ENCODE results near the gene LIMS1.
"Not testable (repeated sequence)": the region's sequence is repeated elsewhere in the genome, so short reads cannot be mapped to it uniquely, and the experiment has no call there.

Gene LIMS1

DNA sequence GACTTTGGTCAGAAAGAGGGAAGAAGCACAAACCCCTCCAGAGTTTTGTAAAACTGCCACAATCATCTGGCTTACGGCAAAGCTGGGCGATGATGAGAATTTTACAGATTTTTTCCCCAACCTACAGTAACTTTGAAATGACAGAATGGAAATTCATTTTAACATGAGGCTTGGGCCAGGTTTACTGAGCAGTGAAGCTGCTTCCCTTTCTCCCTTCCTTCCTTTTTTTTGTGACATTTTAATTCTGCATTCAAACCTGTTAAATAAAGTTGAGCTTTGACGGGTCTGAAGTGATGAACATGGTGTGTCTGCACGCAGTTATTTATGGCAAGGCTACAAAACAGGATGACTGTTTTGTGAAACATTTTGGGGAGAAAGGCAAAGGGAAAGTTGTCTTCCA lies 123.2 kb downstream of the LIMS1 start:
- H3K4me3 ChIP-seq (ENCODE audit: low read depth, low read length) = not testable (repeated sequence)

DNA sequence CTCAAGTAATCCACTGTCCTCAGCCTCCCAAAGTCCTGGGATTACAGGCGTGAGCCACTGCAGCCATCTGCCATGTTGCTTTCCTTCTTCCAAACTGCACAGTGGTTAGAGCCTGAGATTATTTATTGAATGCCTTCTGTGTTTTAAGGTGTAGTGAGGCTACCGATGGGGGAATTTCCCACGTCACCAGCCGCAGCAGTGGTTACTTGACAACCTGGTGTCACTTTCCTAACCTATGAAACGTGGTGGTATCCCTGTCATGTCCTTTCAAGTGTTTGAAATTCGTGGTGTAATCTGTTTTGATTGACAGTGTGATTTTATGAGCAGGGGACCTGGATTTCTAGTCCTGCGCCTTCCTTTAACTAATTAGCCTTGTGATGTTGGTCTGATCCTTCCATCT lies 124.3 kb downstream of the LIMS1 start:
- not testable (repeated sequence) for H3K4me3 ChIP-seq (ENCODE audit: low read depth, low read length)

DNA sequence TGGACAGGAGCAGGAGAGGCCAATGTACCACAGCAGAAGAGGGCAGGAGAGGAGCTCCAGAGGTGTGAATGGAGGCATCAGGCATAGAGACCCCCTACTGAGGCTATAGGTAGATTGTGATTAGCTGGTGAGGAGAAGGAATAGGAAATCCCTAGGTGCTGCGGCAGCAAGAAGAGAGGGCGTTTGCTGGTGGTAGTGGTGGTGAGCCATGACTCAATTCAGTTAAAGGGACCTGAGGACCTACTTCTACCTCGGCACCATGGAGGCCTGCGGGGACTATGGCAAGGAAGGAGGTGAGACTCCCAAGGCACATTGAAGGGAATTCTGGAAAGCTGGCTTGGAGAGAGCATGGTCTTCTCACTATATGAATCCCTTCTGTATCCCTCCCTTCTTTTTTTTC lies 127.2 kb downstream of the LIMS1 start:
- not testable (repeated sequence) for H3K4me3 ChIP-seq (ENCODE audit: low read depth, low read length)

DNA sequence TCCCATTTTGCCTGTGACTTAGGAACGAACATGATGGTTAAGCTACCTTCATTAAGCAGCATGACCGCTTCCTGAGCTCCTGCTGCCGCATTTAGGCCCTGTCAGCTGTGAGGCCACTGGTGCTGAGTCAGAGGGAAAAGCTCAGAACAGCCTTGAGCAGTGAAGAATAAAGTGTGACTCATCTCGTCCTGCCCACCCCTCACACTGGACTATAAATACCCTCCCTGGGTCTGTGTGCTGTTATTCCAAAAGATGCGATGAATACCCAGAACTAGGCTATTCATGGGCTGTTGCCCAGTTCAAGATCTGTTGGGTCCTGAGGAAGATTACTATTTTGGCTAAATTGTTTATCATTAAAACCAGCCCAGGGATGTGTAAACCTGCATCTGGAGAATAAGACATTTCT lies 127.9 kb downstream of the LIMS1 start:
- H3K4me3 ChIP-seq (ENCODE audit: low read depth, low read length) = not testable (repeated sequence)

DNA sequence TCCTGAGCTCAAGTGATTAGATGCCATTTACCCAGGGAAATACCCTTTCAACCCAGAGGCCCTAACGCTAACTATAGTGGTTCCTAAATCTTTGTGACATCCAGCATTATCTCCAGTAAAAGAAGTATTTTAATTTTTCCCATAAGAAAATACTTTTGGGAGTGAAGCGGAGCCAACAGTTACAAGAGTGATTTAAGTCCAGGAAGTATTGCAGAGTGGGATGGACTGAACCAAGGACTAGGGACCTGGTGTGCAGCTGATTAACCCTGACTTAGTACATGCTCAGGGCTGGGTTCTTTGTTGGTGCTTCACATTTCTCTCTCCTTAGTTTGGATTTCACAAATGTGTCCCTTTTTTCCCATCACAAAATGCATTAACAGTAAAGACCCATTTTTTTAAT lies 129.1 kb downstream of the LIMS1 start:
- H3K4me3 ChIP-seq (ENCODE audit: low read depth, low read length) = not testable (repeated sequence)

DNA sequence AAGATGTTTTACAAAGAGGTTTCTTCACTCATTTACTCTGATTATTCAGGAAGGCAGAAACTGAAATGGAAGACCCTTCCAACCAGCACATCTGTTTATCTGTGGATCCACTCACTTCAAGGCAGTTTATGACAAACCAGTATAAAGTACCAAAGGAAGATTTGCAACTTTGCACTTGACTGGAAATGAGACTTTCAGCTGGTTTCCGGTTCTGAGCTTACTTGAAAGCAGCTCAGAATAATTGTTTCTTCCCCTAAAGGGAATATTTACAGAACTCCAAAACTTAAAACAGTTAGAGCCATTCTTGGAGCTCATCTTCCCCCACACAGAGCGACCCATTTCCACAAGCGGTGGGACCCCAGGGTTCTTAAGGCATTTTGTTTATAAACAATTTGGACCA lies 129.8 kb downstream of the LIMS1 start:
- H3K4me3 ChIP-seq (ENCODE audit: low read depth, low read length) = not testable (repeated sequence)

DNA sequence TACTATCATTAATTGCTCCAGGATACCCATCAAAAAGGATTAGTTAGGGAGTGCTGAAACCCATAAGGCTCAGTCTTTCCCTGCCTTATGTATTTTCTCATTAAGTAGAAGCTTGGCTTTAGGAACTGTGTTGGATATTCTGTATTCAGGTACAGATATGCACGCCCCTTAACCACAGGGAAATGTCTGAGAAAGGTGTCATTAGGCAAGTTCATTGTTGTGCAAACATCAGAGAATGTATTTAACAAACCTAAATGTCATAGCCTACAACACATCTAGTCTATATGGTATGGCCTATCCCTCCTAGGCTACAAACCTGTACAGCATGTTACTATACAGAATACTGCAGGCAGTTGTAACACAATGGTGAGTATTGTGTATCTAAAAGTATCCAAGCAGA lies 130.7 kb downstream of the LIMS1 start:
- H3K4me3 ChIP-seq (ENCODE audit: low read depth, low read length) = not testable (repeated sequence)

DNA sequence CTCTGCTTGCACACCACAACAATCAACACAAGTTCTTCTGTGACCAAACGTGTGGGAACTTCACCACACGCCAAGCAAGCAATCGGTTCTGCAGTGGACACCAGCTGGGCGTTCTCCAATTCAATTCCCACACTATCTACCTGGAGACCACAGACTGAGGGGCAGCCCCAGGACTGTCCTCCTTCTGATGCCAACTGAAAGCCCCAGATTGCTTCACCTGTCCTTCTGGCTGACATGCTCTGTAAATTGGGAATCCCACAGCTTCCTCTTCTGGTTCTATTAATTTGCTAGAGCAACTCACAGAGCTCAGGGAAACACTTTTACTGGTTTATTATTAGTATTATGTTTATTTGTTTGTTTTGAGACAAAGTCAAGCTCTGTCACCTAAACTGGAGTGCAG lies 131.7 kb downstream of the LIMS1 start:
- H3K4me3 ChIP-seq (ENCODE audit: low read depth, low read length) = not testable (repeated sequence)

DNA sequence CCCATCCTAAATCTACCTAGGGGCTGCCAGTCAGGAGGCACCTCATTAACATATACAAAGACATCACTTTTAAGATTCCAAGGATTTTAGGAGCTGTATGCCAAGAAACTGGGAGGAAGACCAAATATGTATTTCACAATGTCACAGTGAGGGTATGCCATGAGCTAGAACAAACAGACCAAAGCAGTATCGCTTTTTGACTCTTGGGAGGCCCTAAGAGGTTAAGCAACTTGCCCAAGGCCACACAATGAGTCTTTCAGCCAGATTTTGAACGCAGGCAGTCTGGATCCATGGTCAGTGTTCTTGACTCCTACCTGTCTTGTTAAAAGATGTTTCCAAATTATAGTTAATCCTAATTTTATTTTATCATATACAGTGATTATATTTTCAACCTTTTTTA lies 132.9 kb downstream of the LIMS1 start:
- H3K4me3 ChIP-seq (ENCODE audit: low read depth, low read length) = not testable (repeated sequence)

DNA sequence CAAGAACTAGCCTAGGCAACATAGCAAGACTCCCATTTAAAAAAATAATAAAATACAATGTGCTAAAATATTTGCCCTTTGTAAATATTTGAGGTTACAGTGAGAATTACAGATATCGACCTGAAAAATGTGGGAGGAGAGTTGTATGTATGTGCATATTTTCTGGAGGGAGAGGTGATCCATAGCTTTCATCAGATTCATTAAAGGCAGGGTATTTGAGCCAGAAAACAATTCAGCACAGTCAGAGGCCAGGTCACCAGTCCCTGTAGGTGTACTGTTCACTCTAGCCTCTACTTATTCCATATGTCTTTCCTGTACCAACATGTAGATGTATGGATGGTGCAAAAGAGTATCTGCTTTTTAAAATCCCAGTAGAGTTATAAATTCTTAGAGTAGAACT lies 136.0 kb downstream of the LIMS1 start:
- H3K4me3 ChIP-seq (ENCODE audit: low read depth, low read length) = not testable (repeated sequence)

DNA sequence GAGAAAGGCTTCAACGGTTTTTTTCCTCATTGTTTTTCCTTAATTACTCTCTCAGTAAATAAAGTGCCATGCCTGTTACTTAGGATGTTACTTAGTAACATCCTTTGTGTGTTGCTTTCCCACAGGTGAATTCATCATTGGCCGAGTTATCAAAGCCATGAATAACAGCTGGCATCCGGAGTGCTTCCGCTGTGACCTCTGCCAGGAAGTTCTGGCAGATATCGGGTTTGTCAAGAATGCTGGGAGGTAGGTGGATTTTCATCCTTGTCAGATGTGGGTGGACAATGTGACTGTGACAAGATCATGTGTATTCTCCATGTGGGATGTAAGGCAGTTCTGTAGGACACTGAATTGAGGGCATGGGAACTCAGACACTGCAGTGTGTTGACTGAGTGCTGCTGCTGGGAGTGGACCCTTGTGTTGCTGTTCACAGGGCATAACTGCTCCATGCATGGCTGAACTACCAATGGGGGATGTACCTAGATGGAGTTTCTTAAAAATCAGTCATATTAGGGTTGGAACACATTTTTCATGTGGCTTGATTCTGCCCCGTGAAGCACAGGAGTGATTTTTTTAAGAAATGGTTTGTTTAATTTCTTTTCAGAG lies 138.0 kb downstream of the LIMS1 start:
- H3K4me3 ChIP-seq (ENCODE audit: low read depth, low read length) = not testable (repeated sequence)

DNA sequence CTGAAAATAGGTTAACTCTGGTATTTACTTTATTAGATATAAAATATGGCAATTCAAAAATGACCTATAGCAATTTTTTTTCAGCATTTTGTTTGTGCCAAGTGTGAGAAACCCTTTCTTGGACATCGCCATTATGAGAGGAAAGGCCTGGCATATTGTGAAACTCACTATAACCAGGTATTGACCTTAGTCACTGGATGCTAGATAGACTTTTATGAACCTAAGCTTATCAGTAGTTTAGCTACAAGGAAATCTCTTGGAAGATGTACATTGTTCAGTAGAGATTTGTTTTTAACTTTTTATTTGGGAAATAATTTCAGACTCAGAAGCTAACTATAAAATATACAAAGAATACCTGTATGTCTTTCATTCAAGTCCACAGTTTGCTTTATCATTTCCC lies 142.3 kb downstream of the LIMS1 start:
- H3K4me3 ChIP-seq (ENCODE audit: low read depth, low read length) = not testable (repeated sequence)

DNA sequence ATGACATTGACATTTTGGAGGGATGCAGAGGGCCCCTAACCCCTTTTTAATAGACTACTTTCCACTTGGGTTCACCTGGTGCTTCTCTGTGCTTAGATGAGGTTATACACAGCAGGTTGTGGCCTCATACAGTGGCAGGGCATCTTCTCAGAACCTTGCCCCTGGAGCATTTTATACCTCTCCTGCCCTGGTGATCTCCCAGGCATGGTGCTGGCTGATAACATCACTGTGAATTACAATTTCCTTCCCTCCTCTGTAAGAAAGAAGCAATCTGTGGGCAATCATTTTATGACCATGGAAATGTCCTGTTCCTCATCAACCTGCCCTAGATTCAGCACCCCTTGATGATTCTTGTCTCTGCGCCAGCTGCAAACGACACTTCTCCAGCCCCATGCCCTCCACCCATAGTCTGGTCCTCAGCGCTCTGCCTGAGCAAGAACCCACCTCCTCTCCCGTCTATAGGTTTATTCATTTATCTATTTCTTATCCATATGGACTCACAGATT lies 143.0 kb downstream of the LIMS1 start:
- H3K4me3 ChIP-seq (ENCODE audit: low read depth, low read length) = not testable (repeated sequence)

DNA sequence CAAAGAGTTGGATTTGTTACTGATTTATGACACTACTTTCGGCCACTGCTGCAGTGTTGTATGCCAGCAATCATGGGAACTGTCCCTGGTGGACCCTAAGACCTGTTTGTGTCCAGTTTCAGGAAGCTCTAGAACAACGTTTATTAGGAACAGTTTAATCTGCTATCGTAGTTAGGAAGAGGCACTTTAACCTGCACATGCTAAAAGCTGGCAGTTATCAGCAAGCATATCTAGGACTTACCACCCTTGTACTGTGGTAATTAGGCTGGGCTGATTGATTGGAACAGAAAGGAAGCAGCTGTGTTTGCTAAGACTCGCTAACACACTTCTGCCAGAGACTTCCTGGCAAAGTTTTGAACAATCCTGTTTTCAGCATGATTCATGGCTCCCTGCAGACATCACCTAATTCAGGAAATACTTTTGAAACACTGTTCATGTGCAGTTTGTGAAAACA lies 144.0 kb downstream of the LIMS1 start:
- not testable (repeated sequence) for H3K4me3 ChIP-seq (ENCODE audit: low read depth, low read length)

DNA sequence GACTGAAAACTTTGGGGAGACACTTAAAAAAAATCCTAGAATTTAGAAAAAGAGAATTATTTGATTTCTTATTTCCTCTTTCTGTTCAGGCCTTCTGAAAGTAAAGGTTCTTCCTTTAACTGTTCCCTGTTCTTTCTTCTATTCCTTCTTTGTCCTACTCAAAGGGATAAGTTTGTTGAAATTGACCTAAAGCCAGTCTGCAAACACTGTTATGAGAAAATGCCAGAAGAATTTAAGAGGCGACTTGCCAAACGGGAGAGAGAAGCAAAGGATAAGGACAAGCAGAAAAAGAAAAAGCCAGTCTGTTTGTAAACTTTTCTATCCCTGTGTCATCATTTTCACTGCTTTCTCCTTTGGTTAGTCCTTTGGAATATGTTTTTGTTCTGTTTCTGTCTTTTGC lies 146.5 kb downstream of the LIMS1 start:
- H3K4me3 ChIP-seq (ENCODE audit: low read depth, low read length) = not testable (repeated sequence)

DNA sequence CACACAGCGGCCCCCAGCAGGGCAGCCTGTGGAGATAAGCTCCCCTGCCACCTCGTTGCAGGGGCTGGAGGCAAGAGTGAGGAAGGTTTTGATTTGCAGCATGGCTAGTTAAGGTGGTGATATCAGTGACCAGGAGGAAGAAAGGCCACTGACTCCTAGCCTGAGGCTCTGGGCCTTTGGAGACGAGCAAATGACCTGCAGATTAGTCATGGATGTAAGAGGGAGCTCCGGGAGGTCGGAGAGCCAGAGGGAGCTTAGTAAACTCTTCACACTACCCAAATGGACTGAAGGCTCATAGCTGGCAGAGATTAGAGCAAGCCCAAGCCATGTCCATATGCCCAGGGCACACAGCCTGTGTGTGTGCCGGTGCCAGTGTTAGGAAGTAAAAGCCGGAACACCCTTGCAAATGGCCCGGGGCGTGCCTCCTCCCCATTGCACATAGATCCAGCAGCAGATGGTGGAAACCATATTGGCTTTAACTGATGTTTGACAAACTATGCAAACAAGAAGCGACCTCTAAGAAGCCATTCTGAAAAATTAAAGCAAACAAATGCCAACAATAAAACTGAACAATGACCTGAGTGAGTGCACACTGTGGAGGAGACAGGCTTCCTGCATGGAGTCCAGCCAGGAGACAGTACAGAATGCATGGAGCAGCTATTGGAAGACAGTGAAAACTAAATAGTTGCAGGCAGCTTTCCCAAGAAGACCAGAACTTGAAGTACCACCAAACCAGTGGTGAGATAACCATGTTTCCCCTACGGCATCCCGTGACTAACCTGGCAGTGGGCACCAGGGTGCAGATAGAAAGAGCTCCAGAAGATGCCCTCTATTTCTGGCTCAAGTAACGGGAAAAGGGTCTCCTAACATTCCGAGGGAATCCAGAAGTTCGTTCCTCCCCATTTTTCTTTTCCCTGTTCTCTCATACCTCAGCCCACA lies 154.8 kb downstream of the LIMS1 start:
- H3K4me3 ChIP-seq (ENCODE audit: low read depth, low read length) = not testable (repeated sequence)

DNA sequence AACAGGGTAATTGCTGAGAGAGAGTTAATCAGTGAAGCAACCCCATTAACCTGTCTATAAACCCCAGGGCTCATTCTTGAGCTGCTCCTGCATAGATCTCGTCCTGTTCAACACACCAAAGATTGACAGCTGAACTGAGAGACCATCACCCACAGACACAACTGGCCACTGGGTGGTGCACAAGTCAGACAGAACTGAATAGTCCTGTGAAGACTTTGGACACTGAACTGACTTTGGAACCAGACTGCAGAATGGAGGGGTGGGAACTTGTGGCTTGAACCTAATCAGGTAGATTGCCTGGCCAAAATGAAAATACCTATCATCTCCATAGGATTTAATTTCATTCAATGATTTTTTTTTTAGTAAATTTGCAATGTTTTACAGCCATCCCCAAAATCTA lies 155.7 kb downstream of the LIMS1 start:
- H3K4me3 ChIP-seq (ENCODE audit: low read depth, low read length) = not testable (repeated sequence)

DNA sequence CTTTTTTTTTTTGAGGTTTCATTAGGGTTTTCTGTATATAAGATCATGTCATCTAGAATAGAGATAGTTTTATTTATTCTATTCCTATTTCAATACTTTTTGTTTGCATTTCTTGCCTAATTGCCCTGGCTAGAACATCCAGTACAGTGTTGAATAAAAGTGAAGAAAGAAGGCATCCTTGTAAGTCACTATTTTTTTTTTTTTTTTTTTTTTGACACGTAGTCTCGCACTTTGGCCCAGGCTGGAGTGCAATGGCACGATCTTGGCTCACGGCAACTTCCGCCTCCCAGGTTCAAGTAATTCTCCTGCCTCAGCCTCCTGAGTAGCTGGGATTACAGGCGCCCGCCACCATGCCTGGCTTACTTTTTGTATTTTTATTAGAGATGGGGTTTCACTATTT lies 157.2 kb downstream of the LIMS1 start:
- H3K4me3 ChIP-seq (ENCODE audit: low read depth, low read length) = no peak overlapping the region

DNA sequence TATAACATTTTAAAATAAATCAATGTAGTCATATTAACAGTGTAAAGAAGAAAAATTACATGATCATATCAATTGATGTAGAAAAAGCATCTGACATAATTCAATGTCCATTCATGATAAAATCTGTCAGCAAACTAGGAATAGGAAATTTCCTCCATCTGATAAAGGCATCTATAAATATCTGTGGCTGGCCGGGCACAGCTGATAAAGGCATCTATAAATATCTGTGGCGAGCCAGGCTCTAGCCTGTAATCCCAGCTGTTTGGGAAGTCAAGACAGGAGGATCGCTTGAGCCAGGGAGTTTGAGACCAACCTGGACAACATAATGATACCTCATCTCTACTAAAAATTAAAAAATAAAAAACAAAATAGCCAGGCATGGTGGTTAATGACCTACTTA lies 166.9 kb downstream of the LIMS1 start:
- no peak overlapping the region for H3K4me3 ChIP-seq (ENCODE audit: low read depth, low read length)

DNA sequence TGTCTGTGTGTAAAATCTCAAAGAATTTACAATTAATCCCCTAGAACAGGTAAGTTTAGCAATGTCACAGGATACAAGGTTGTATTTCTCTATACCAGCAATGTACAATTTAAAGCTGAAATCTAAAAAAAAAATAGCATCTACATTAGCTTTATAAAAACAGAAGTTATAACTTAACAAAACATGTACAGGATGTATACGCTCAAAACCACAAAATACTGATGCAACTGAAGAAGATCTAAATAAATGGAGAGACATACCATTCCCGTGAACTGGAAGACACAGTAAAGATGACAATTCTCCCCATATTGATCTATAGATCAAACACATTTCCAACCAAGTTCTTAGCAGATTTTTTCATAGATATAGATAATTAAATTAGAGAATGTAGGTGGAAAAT lies 167.5 kb downstream of the LIMS1 start:
- H3K4me3 ChIP-seq (ENCODE audit: low read depth, low read length) = no peak overlapping the region

DNA sequence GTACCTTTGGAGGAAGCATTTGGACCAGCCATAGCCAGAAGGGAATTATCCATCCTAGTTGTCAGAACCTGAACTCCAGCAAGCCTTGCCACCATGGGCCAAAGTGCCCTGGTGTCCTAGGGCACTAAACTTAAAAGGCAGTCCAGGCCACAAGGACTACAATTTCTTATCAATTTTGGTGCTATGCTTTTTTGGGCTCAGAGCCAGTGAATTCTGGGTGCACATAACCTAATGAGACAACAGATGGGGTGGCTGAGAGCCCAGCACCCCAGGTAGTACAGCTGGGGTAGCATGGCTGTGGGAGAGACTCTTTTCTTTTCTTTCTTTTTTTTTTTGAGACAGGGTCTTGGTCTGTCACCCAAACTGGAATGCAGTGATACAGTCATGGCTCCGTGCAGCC lies 170.6 kb downstream of the LIMS1 start:
- no peak overlapping the region for H3K4me3 ChIP-seq (ENCODE audit: low read depth, low read length)

DNA sequence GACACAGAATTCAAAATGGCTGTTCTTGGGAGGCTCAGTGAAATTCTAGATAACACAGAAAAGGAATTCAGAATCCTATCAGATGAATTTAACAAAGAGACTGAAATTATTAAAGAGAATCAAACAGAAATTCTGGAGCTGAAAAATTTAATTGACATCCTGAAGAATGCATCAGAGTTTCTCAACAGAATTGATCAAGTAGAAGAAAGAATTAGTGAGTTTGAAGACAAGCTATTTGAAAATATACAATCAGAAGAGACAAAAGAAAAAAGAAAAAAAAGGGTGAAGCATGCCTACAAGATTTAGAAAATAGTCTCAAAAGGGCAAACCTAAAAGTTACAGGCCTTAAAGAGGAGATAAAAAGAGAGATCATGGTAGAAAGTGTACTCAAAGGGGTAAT lies 173.0 kb downstream of the LIMS1 start:
- no peak overlapping the region for H3K4me3 ChIP-seq (ENCODE audit: low read depth, low read length)
